GM23338 (cell line): ENCODE results near the gene BCR.

ENCODE experiments used
- CREB1 ChIP-seq: fragments of 250-450 bp; sonication (Bioruptor Pico); IDR thresholded peaks from 2 replicates; pipeline ENCODE4 v1.5.0; 2020; ENCODE audit warnings: low read depth, mild to moderate bottlenecking, moderate library complexity
- CTCF ChIP-seq, 2 experiments: fragments of 200-600 bp in 1 of 2; sonication (generic) in 1 of 2; conservative IDR thresholded peaks; 2 replicates each; pipeline versions ENCODE4 v1.5.1 to v1.6.1; 2016 to 2017; ENCODE audit warnings: antibody characterized with exemption in 2 of 2, low read depth in 2 of 2, mild to moderate bottlenecking in 2 of 2, moderate library complexity in 1 of 2
- ETS1 ChIP-seq: IDR thresholded peaks from 2 replicates; pipeline ENCODE4 v1.6.1; 2016; ENCODE audit warnings: antibody characterized with exemption
- EZH2 ChIP-seq: fragments of 200-600 bp; sonication (generic); IDR thresholded peaks from one replicate; pipeline ENCODE4 v1.8.0; 2017; ENCODE audit warnings: antibody characterized with exemption, mild to moderate bottlenecking, low read depth; ENCODE audit not compliant: unreplicated experiment
- EZH2phosphoT487 ChIP-seq: fragments of 200-600 bp; sonication (generic); IDR thresholded peaks from one replicate; pipeline ENCODE4 v1.8.1; 2018; ENCODE audit warnings: antibody characterized with exemption; ENCODE audit not compliant: unreplicated experiment
- JUNB ChIP-seq: IDR thresholded peaks from one replicate; pipeline ENCODE4 v1.6.1; 2016; ENCODE audit warnings: antibody characterized with exemption; ENCODE audit not compliant: unreplicated experiment
- NANOG ChIP-seq: IDR thresholded peaks from 2 replicates; pipeline ENCODE4 v1.6.1; 2016; ENCODE audit warnings: antibody characterized with exemption, borderline replicate concordance
- POLR2AphosphoS5 ChIP-seq: IDR thresholded peaks from 2 replicates; pipeline ENCODE4 v1.6.1; 2016; ENCODE audit warnings: antibody characterized with exemption, low read depth
- REST ChIP-seq: IDR thresholded peaks from one replicate; pipeline ENCODE4 v1.6.1; 2018; ENCODE audit warnings: antibody characterized with exemption; ENCODE audit not compliant: unreplicated experiment
- STAT1 ChIP-seq: IDR thresholded peaks from one replicate; pipeline ENCODE4 v1.6.1; 2016; ENCODE audit warnings: antibody characterized with exemption; ENCODE audit not compliant: unreplicated experiment
- ZNF114 ChIP-seq: fragments of 250-450 bp; sonication (Bioruptor Pico); IDR thresholded peaks from 2 replicates; pipeline ENCODE4 v1.5.0; 2020; ENCODE audit warnings: mild to moderate bottlenecking, moderate library complexity
- ZNF331 ChIP-seq: fragments of 250-450 bp; sonication (Bioruptor Pico); IDR thresholded peaks from 2 replicates; pipeline ENCODE4 v1.5.0; 2020; ENCODE audit warnings: low read depth, mild to moderate bottlenecking, moderate library complexity

- TF ChIP-seq CTCF (conservative IDR thresholded peaks at IDR 0.05; ENCODE audit: low read depth in 2 of 2) = no peak
- TF ChIP-seq CREB1 = no peak
- no peak for TF ChIP-seq EZH2
- no peak for TF ChIP-seq POLR2AphosphoS5
- TF ChIP-seq NANOG = no peak
- TF ChIP-seq EZH2phosphoT487 = no peak
- no peak for TF ChIP-seq ZNF331 (CRISPR knock-in tag)
- no peak for TF ChIP-seq JUNB
- no peak for TF ChIP-seq ETS1
- TF ChIP-seq REST = no peak
- TF ChIP-seq ZNF114 (CRISPR knock-in tag) = no peak
- TF ChIP-seq STAT1 = no peak
Measured at GRCh38 chr22:23365524-23365923, 185.2 kb downstream of the BCR start.
